BLaER1 (cell line): Measurements from ENCODE around the gene HSF5.
A peak's percentile ranks its signal among the peaks of the same experiment; 100 is the strongest.

ENCODE experiments used
- H3K27ac ChIP-seq: shearing (Covaris generic); formaldehyde crosslinking; 2 replicates; pipeline ENCODE4 v1.8.1; 2022
- H3K27me3 ChIP-seq: shearing (Covaris generic); formaldehyde crosslinking; 2 replicates; pipeline ENCODE4 v1.8.1; 2022
- H3K36me3 ChIP-seq: shearing (Covaris generic); formaldehyde crosslinking; 2 replicates; pipeline ENCODE4 v1.8.1; 2022
- H3K4me1 ChIP-seq: shearing (Covaris generic); formaldehyde crosslinking; 2 replicates; pipeline ENCODE4 v1.8.1; 2022
- H3K4me2 ChIP-seq: shearing (Covaris generic); formaldehyde crosslinking; 2 replicates; pipeline ENCODE4 v1.8.1; 2022
- H3K4me3 ChIP-seq: shearing (Covaris generic); formaldehyde crosslinking; 2 replicates; pipeline ENCODE4 v1.8.1; 2022
- H3K9ac ChIP-seq: shearing (Covaris generic); formaldehyde crosslinking; 2 replicates; pipeline ENCODE4 v1.8.1; 2022
- H3K9me3 ChIP-seq: shearing (Covaris generic); formaldehyde crosslinking; 2 replicates; pipeline ENCODE4 v1.8.1; 2022
- H4K20me1 ChIP-seq: shearing (Covaris generic); formaldehyde crosslinking; 2 replicates; pipeline ENCODE4 v1.8.1; 2022
- Cebpa-rat ChIP-seq: shearing (Covaris generic); IDR thresholded peaks from 2 replicates; pipeline ENCODE4 v1.8.1; 2022

Gene HSF5

GRCh38 chr17:58383892-58384462, 104.2 kb downstream of the HSF5 start:
- Histone ChIP-seq H3K4me3 (no peak overlapping the region), H3K27me3 (no peaks in the 10 kb centered on the region), H4K20me1 (no peaks in the 10 kb centered on the region), H3K4me2 (no peak overlapping the region), H3K4me1 (peaks cover 27% of the 10 kb centered on the region), H3K9me3 (no peaks in the 10 kb centered on the region), H3K27ac (no peak overlapping the region), H3K36me3 (no peaks in the 10 kb centered on the region), H3K9ac (no peak overlapping the region)
- no peak for TF ChIP-seq Cebpa-rat

DNA sequence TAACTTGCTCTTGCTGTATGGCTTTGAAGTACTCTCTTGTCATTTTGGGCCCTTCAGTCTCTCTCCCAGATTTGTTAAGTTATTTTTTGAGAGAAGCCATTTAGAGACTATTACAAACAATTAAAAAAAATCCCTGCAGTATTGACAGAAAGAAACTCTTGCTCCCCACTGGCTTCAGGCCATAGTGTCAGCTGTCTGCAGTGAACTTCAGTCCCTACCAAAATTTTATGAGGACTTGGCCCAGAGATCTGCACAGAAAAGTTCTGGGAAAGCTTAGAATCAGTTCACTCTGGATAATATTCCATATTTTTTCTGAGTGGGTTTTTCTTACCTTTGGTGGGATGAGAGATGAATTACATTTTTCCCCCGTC, 105.4 kb downstream of the HSF5 start:
- Histone ChIP-seq H3K4me1 (peaks cover 26% of the 10 kb centered on the region), H3K27ac (no peak overlapping the region), H3K4me3 (no peak overlapping the region), H3K9ac (no peak overlapping the region), H3K36me3 (no peaks in the 10 kb centered on the region), H3K9me3 (no peaks in the 10 kb centered on the region), H3K27me3 (no peaks in the 10 kb centered on the region), H4K20me1 (no peaks in the 10 kb centered on the region), H3K4me2 (peak overlapping the region; percentile 8; the same call in 1 of the 2 replicates)
- TF ChIP-seq Cebpa-rat: no peak

DNA sequence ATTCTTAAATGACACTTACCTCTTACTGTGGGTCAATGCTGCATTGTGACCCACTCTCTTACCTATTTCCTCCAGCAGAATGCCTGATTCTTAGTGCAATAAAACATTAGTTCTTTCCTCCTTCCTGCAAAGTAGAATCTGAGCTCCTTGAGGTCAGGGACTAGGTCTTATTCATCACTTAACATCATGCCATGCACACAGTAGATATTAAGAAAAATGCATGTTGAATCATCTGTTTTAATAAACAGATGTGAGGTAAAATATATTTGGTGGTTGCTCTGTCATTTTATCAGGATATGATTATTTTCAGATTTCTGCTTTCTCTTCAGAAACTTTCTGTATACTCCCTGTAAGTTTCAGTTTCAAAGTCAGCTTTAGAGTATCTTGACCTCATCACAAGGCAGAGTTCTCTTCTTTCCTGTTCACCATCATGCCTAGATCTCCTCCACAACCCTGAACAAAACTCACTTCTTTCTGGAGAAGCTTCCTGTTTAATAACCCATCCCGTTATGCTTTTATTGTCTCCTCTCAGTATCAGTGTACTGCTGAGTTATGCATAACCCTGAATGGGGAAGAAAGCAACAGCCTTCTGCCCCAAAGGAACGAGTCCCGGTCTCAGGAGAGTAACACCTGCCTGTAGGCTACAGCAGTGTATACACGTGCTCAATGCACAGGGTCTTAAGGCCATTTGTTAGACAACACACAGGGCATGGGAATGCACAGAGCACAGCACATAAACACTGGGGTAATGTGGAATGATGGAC, 105.9 kb downstream of the HSF5 start:
- no peak overlapping the region for H3K27ac ChIP-seq
- H3K27me3 ChIP-seq: no peaks in the 10 kb centered on the region
- H4K20me1 ChIP-seq: no peaks in the 10 kb centered on the region
- H3K4me1 ChIP-seq: peaks cover 26% of the 10 kb centered on the region
- no peak overlapping the region for H3K9ac ChIP-seq
- no peaks in the 10 kb centered on the region for H3K36me3 ChIP-seq
- H3K4me3 ChIP-seq: no peak overlapping the region
- no peaks in the 10 kb centered on the region for H3K9me3 ChIP-seq
- TF ChIP-seq Cebpa-rat: no peak
- peak overlapping the region; percentile 8; the same call in 1 of the 2 replicates for H3K4me2 ChIP-seq

GRCh38 chr17:58381124-58382035, 106.8 kb downstream of the HSF5 start:
- H3K27me3 ChIP-seq: no peaks in the 10 kb centered on the region
- H4K20me1 ChIP-seq: no peaks in the 10 kb centered on the region
- H3K4me2 ChIP-seq: no peak overlapping the region
- no peak overlapping the region for H3K4me3 ChIP-seq
- no peak overlapping the region for H3K9ac ChIP-seq
- no peak overlapping the region for H3K27ac ChIP-seq
- H3K36me3 ChIP-seq: no peaks in the 10 kb centered on the region
- no peaks in the 10 kb centered on the region for H3K9me3 ChIP-seq
- H3K4me1 ChIP-seq: peaks cover 26% of the 10 kb centered on the region
- no peak for TF ChIP-seq Cebpa-rat

- Histone ChIP-seq H3K4me2 (peak overlapping the region; percentile 69; the same call in 1 of the 2 replicates), H3K9me3 (no peaks in the 10 kb centered on the region), H3K9ac (no peak overlapping the region), H3K27ac (no peak overlapping the region), H3K27me3 (no peaks in the 10 kb centered on the region), H3K4me3 (no peak overlapping the region), H4K20me1 (no peaks in the 10 kb centered on the region), H3K36me3 (no peaks in the 10 kb centered on the region), H3K4me1 (peaks cover 26% of the 10 kb centered on the region)
- TF ChIP-seq Cebpa-rat: no peak
Observed at GRCh38 chr17:58380207-58381123, 107.7 kb downstream of the HSF5 start.

- H3K4me2 ChIP-seq: peak overlapping the region; percentile 69
- H4K20me1 ChIP-seq: no peaks in the 10 kb centered on the region
- H3K4me3 ChIP-seq: 0 out of 2 replicates have a peak overlapping the region, but pooled peaks have one; percentile 8
- H3K4me1 ChIP-seq: peaks cover 26% of the 10 kb centered on the region
- H3K27me3 ChIP-seq: no peaks in the 10 kb centered on the region
- no peaks in the 10 kb centered on the region for H3K9me3 ChIP-seq
- H3K27ac ChIP-seq: peak overlapping the region; percentile 55
- TF ChIP-seq Cebpa-rat: no peak
- H3K9ac ChIP-seq: peak overlapping the region; percentile 59; the same call in 1 of the 2 replicates
- H3K36me3 ChIP-seq: no peaks in the 10 kb centered on the region
Observed at GRCh38 chr17:58379511-58379824, 108.7 kb downstream of the HSF5 start.

DNA sequence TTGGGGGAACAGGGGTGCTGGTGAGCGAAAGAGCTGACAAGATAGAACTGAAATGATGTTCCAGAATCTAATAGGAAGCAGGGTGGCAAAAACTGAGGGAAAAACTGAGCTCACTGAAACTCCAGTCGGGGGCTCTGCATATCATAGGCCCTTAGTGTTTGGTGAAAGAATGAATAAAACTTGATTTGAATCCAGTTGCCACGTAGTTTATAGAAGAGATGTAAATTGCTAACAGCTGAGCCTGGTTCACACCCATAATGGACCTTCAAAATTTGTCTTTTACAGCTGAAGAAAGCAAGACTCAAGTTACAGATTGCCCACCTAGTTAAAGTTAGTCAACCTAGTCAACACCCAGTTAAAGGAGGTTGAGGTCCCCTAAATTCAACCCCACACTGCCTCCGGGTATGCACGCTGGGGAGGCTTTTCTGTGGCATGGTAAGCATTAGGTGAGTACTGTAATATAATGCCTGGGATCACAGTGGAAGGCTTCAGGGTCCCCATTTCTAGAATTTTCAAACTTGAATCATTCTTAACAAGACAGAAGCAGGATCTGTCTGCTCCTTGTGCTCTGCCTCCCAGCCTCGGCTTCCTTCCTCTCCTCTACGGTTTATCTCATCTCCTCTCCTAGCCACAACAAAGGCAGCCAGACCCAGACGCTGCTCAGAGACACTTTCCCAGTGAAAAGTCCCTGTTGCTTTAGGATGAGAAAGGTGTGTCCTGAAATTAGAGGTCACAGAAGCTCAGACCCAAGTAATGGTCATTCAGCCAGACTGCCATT, 109.3 kb downstream of the HSF5 start:
- Histone ChIP-seq H3K9ac (peak overlapping the region; percentile 59), H3K36me3 (no peaks in the 10 kb centered on the region), H3K4me1 (peaks cover 26% of the 10 kb centered on the region), H3K4me2 (peak overlapping the region; percentile 69), H3K27ac (peak overlapping the region; percentile 55), H4K20me1 (no peaks in the 10 kb centered on the region), H3K27me3 (no peaks in the 10 kb centered on the region), H3K9me3 (no peaks in the 10 kb centered on the region), H3K4me3 (0 out of 2 replicates have a peak overlapping the region, but pooled peaks have one; percentile 8)
- TF ChIP-seq Cebpa-rat: no peak

GRCh38 chr17:58377661-58378060, 110.5 kb downstream of the HSF5 start:
- Histone ChIP-seq H3K27ac (no peak overlapping the region), H3K27me3 (no peaks in the 10 kb centered on the region), H3K4me1 (peaks cover 26% of the 10 kb centered on the region), H3K9me3 (no peaks in the 10 kb centered on the region), H4K20me1 (no peaks in the 10 kb centered on the region), H3K9ac (no peak overlapping the region), H3K4me2 (no peak overlapping the region), H3K4me3 (no peak overlapping the region), H3K36me3 (no peaks in the 10 kb centered on the region)
- no peak for TF ChIP-seq Cebpa-rat
